Activated CD8-positive, alpha-beta T cell treated with anti-CD3 and anti-CD28 coated beads for 36 hours (primary cell): ENCODE results near the gene CRTC2. TPM values are rescaled to one million over a fixed set of nuclear protein-coding genes. Genes with fewer than 3 reads are reported as not detected.
A peak's percentile ranks its signal among the peaks of the same experiment; 100 is the strongest.

ENCODE experiments used
- ATAC-seq: fragments of 200-7000 bp; cut with Tn5 transposase; one replicate; pipeline ENCODE4 v1.10.0; 2021; ENCODE audit warnings: mild to moderate bottlenecking, moderate library complexity
- CTCF ChIA-PET: fragments of 350-600 bp; sonication (Branson Sonifier 250); formaldehyde crosslinking; loops from one replicate; lab custom pipeline; 2021; ENCODE audit warnings: antibody characterized with exemption; lab: Charles Lee
- POLR2A ChIA-PET: fragments of 350-600 bp; sonication (Branson Sonifier 250); formaldehyde crosslinking; loops from one replicate; lab custom pipeline; 2021; ENCODE audit warnings: antibody characterized with exemption; lab: Charles Lee
- DNase-seq: peaks from one replicate; pipeline ENCODE4 v3.0.0-alpha.2; 2020
- H3K27ac Mint-ChIP-seq: one replicate; pipeline ENCODE4 v1.8.0; 2021; ENCODE audit warnings: mild to moderate bottlenecking, mixed read lengths
- H3K27me3 Mint-ChIP-seq: one replicate; pipeline ENCODE4 v1.8.0; 2021; ENCODE audit warnings: mixed read lengths
- H3K36me3 Mint-ChIP-seq: one replicate; pipeline ENCODE4 v1.8.0; 2021; ENCODE audit warnings: low read depth, mixed read lengths
- H3K4me1 Mint-ChIP-seq: one replicate; pipeline ENCODE4 v1.8.0; 2021; ENCODE audit warnings: low read depth, mixed read lengths
- H3K4me3 Mint-ChIP-seq: one replicate; pipeline ENCODE4 v1.8.0; 2021; ENCODE audit warnings: mild to moderate bottlenecking, moderate library complexity, mixed read lengths
- H3K9me3 Mint-ChIP-seq: one replicate; pipeline ENCODE4 v1.8.0; 2021; ENCODE audit warnings: mixed read lengths
- CTCF ChIP-seq: fragments of 200-600 bp; IDR thresholded peaks from one replicate; pipeline ENCODE4 v1.8.0; 2022; ENCODE audit warnings: antibody characterized with exemption, mild to moderate bottlenecking
- intact Hi-C: fragments of 100-400 bp; cut with micrococcal nuclease; formaldehyde crosslinking; loops from one replicate; pipeline ENCODE4 v1.10.0; 2022
- total RNA-seq, 2 experiments: library from RNA; stranded (reverse); gene quantifications; one replicate each; pipeline ENCODE4 v1.2.3, GENCODE V29; 2021

Gene CRTC2
- total RNA-seq, 2 experiments from 2014 or later: 67.3 to 71.8 TPM

DNA sequence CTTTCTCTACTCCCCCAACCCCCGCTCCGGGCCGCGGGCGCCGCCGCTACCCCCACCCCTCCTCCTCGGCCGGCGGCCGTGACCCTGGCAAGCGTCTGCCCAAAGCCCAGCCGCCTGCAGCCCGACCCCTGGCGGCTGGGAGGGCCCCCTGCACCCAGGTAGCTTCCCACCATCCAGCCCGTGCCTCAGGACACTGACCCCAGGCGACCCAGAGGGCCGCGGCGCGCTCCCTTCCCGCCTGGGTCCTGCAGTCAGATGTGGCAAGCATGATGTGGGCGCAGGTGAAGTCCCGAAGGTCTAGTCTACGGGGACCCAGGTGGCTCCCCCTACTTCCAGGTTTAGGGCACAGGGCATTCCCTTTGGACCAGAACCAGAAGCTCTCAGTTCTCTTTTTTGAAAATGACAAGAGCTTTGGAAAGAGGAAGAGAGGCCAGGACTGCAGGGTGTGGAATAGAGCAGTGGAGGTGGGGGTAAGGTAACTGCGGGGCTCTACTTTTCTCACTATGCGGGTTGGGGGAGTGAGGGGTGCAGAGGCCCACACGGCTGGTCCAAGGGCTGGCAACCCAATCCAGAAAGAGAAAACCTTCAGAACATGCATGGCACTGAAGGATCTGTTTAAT is 11.7 kb downstream of the CRTC2 start, which contains the start of gene DENND4B:
DENND4B (minus strand) TSS at position 97 of the 620 bp plus-strand sequence. CDS start 2,344 bp downstream, outside the sequence.
- peaks cover 26% of the 10 kb centered on the region for H3K4me1 Mint-ChIP-seq
- no peaks in the 10 kb centered on the region for H3K9me3 Mint-ChIP-seq
- POLR2A ChIA-PET: interaction anchor here (0.8 to 8.9 kb wide), 19 partner anchors 9 to 274 kb away, joined by 3 to 126 read pairs (median 5); partner anchors contain the start of genes CREB3L4, CRTC2, GATAD2B and JTB
- ATAC-seq (peak; percentile 73), DNase-seq (peak; percentile 78)
- H3K27me3 Mint-ChIP-seq: no peaks in the 10 kb centered on the region
- TF ChIP-seq CTCF: peak; percentile 99
- H3K36me3 Mint-ChIP-seq: peaks cover 41% of the 10 kb centered on the region
- peak within 1 kb of the TSS; percentile 88 for H3K4me3 Mint-ChIP-seq
- intact Hi-C loops: no loop called here
- CTCF ChIA-PET: interaction anchor here (0.8 to 4.8 kb wide), 23 partner anchors 9 to 156 kb away, joined by 3 to 59 read pairs (median 5); partner anchors contain the start of genes CREB3L4, CRTC2, GATAD2B and JTB
- peak within 1 kb of the TSS; percentile 99 for H3K27ac Mint-ChIP-seq

DNA sequence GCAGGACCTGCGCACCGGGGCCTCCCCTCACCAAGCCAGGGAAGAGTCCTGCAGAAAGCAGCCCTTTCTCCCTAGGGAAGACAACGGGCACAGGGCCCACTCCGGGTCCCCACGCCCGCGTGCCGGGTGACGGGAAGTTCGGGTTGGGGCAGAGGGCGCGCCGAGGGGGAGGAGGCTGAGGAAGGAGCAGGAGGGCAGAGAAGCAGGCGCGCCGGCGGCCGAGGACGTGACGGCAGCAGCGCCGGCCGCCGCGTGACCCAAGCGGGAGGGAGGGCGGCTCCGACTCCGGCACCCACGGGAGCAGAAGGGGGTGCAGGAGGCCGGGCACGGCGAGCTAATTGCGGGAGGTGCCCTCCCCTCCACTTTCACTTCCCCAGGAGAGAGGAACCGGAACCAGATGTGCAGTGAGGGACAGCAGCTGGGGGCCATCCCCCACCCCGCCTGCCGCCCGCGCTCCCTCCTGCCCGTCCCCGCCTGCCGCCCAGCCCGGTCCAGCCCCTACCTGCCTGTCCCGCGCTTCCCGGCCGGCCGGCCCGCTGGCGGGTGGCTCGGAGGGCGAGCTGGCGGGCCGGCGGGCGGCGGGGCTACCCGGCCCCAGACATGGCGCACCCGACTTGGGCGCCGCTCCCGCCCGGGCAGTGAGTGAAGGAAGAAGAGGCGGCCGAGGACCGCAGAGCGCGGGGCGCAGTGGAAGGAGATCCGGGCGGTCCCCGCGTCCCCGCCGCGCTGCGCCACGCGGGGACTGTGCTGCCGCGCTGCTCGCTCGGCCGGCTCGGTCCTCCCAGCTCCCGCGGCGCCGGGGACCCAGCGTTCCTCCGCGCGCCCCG is 12.4 kb downstream of the CRTC2 start:
- Mint-ChIP-seq H3K27me3 (no peaks in the 10 kb centered on the region), H3K4me1 (peaks cover 26% of the 10 kb centered on the region), H3K4me3 (peak overlapping the region; percentile 88), H3K27ac (peak overlapping the region; percentile 99), H3K36me3 (peaks cover 45% of the 10 kb centered on the region), H3K9me3 (no peaks in the 10 kb centered on the region)
- DNase-seq: peak; percentile 79
- intact Hi-C loops: no loop called here
- no peak for TF ChIP-seq CTCF
- ATAC-seq: peak; percentile 48
- ChIA-PET POLR2A (interaction anchor here (0.8 to 8.9 kb wide), 26 partner anchors 10 to 326 kb away, joined by 3 to 126 read pairs (median 4); partner anchors contain the start of genes CREB3L4, CRTC2, GATAD2B and HAX1), CTCF (interaction anchor here (0.9 to 4.8 kb wide), 21 partner anchors 10 to 212 kb away, joined by 3 to 59 read pairs (median 6); partner anchors contain the start of genes CREB3L4, CRTC2, GATAD2B and JTB)

DNA sequence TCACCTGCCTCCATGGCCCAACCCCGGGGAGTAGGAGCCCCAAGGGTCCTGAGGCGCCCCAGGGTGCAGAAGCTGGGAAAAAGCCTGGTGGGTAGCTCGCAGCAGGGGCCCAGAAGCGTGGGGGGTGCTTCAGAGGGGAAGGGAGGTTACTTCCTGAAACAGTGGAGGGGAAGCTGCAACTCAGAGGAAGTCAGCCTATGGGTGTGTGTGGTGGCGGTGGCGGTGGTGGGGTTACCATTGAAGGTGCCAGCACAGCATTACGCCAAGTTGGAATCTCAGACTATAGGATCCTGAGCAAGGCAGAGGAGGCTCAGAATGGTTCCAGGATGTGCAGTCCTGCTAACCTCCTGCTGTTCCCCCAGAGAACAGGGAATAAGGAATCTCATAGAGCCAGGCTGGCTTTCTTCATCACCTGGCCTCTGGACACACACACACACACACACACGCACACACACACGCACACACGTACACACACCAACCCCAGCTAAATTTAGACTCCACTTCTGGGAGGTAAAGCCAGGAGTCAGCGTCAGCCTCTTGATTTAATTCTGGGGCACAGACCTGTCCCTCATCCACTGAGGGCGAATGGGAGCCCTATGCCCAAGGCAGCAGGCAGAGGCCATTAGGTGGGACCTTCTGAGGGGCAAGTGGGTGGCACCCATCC is 13.1 kb downstream of the CRTC2 start:
- Mint-ChIP-seq H3K27me3 (no peaks in the 10 kb centered on the region), H3K9me3 (no peaks in the 10 kb centered on the region), H3K4me1 (peaks cover 29% of the 10 kb centered on the region), H3K36me3 (peaks cover 45% of the 10 kb centered on the region), H3K27ac (peak overlapping the region; percentile 99), H3K4me3 (peak overlapping the region; percentile 88)
- DNase-seq (peak; percentile 94), ATAC-seq (peak; percentile 73)
- CTCF ChIA-PET: interaction anchor here (0.8 to 4.8 kb wide), 12 partner anchors 10 to 212 kb away, joined by 3 to 59 read pairs (median 9); partner anchors contain the start of genes CREB3L4, CRTC2, GATAD2B and RAB13
- POLR2A ChIA-PET: interaction anchor here (0.9 to 8.9 kb wide), 28 partner anchors 11 to 327 kb away, joined by 3 to 126 read pairs (median 4); partner anchors contain the start of genes CREB3L4, CRTC2, GATAD2B and HAX1
- TF ChIP-seq CTCF: no peak
- intact Hi-C loops: no loop called here

GRCh38 chr1:153944827-153945117 is 13.6 kb downstream of the CRTC2 start:
- no peaks in the 10 kb centered on the region for H3K27me3 Mint-ChIP-seq
- H3K36me3 Mint-ChIP-seq: peaks cover 48% of the 10 kb centered on the region
- TF ChIP-seq CTCF: no peak
- ATAC-seq: no peak
- ChIA-PET CTCF (interaction anchor here (0.8 to 4.8 kb wide), 9 partner anchors 11 to 213 kb away, joined by 3 to 59 read pairs (median 29); partner anchors contain the start of genes CREB3L4, GATAD2B, RAB13 and SLC39A1), POLR2A (interaction anchor here (1.0 to 8.9 kb wide), 21 partner anchors 10 to 237 kb away, joined by 3 to 126 read pairs (median 5); partner anchors contain the start of genes CREB3L4, CRTC2, GATAD2B and JTB)
- intact Hi-C loops: no loop called here
- H3K4me1 Mint-ChIP-seq: peaks cover 31% of the 10 kb centered on the region
- H3K27ac Mint-ChIP-seq: peak overlapping the region; percentile 99
- H3K4me3 Mint-ChIP-seq: peak overlapping the region; percentile 88
- DNase-seq: no peak
- no peaks in the 10 kb centered on the region for H3K9me3 Mint-ChIP-seq
